Neural crest cell (in vitro differentiated cells): ENCODE data around the gene CHCHD4. TPM values are rescaled to one million over a fixed set of nuclear protein-coding genes. Genes with fewer than 3 reads are reported as not detected.

Experiments used
- DNase-seq: peaks from one replicate; pipeline ENCODE4 v3.0.0; 2021; ENCODE audit warnings: low read depth, mixed read lengths, low spot score
- H3K27ac Mint-ChIP-seq: one replicate; pipeline ENCODE4 v1.8.0; 2021; ENCODE audit warnings: mild to moderate bottlenecking, mixed read lengths; ENCODE audit not compliant: unreplicated experiment
- H3K27me3 Mint-ChIP-seq: 2 replicates; pipeline ENCODE4 v1.8.0; 2021; ENCODE audit warnings: low read depth, mild to moderate bottlenecking, mixed read lengths
- H3K36me3 Mint-ChIP-seq: 2 replicates; pipeline ENCODE4 v1.8.0; 2021; ENCODE audit warnings: low read depth, mild to moderate bottlenecking, mixed read lengths
- H3K4me1 Mint-ChIP-seq: 2 replicates; pipeline ENCODE4 v1.8.0; 2021; ENCODE audit warnings: mixed read lengths
- H3K4me3 Mint-ChIP-seq: one replicate; pipeline ENCODE4 v1.8.0; 2021; ENCODE audit warnings: mild to moderate bottlenecking, mixed read lengths
- H3K9me3 Mint-ChIP-seq: 2 replicates; pipeline ENCODE4 v1.8.0; 2021; ENCODE audit warnings: mixed read lengths
- CTCF ChIP-seq: fragments of 200-600 bp; sonication (generic); conservative IDR thresholded peaks from 2 replicates; pipeline ENCODE4 v1.5.0; 2021; ENCODE audit warnings: antibody characterized with exemption, mild to moderate bottlenecking
- total RNA-seq: library from RNA; stranded (reverse); gene quantifications from 2 replicates; pipeline ENCODE4 v1.2.1, GENCODE V29; 2021

The CHCHD4 gene
- total RNA-seq, 1 donor from 2014 or later = 16.9 TPM

GRCh38 chr3:14142567-14143270 is 18.0 kb upstream of the CHCHD4 start:
- no peaks in the 10 kb centered on the region for H3K9me3 Mint-ChIP-seq
- H3K4me1 Mint-ChIP-seq = peaks cover 22% of the 10 kb centered on the region
- peaks cover 3% of the 10 kb centered on the region for H3K36me3 Mint-ChIP-seq
- no peak overlapping the region for H3K4me3 Mint-ChIP-seq
- TF ChIP-seq CTCF = no peak
- H3K27ac Mint-ChIP-seq = peak overlapping the region; percentile 62
- no peaks in the 10 kb centered on the region for H3K27me3 Mint-ChIP-seq
- DNase-seq = no peak

- no peaks in the 10 kb centered on the region for H3K9me3 Mint-ChIP-seq
- H3K27me3 Mint-ChIP-seq = no peaks in the 10 kb centered on the region
- DNase-seq = no peak
- no peak overlapping the region for H3K4me3 Mint-ChIP-seq
- peaks cover 22% of the 10 kb centered on the region for H3K4me1 Mint-ChIP-seq
- H3K36me3 Mint-ChIP-seq = peaks cover 3% of the 10 kb centered on the region
- peak overlapping the region; percentile 72 for H3K27ac Mint-ChIP-seq
- TF ChIP-seq CTCF = no peak
These were observed 17.1 kb upstream of the CHCHD4 start for GRCh38 chr3:14141602-14142341.

GRCh38 chr3:14141144-14141543 is 16.5 kb upstream of the CHCHD4 start:
- H3K36me3 Mint-ChIP-seq = peaks cover 3% of the 10 kb centered on the region
- no peak for TF ChIP-seq CTCF

GRCh38 chr3:14140668-14141067 is 16.0 kb upstream of the CHCHD4 start:
- H3K4me1 Mint-ChIP-seq = peaks cover 22% of the 10 kb centered on the region
- DNase-seq = no peak
- no peak for TF ChIP-seq CTCF
- H3K36me3 Mint-ChIP-seq = peaks cover 3% of the 10 kb centered on the region
- no peaks in the 10 kb centered on the region for H3K9me3 Mint-ChIP-seq
- no peak overlapping the region for H3K27ac Mint-ChIP-seq
- no peaks in the 10 kb centered on the region for H3K27me3 Mint-ChIP-seq
- H3K4me3 Mint-ChIP-seq = no peak overlapping the region

More at GRCh38 chr3:14141144-14141543, 16.5 kb upstream of the CHCHD4 start:
- Mint-ChIP-seq H3K27ac (no peak overlapping the region), H3K4me1 (peaks cover 22% of the 10 kb centered on the region), H3K9me3 (no peaks in the 10 kb centered on the region), H3K27me3 (no peaks in the 10 kb centered on the region), H3K4me3 (no peak overlapping the region)
- DNase-seq = no peak

- no peak overlapping the region for H3K4me3 Mint-ChIP-seq
- TF ChIP-seq CTCF = no peak
- no peak overlapping the region for H3K27ac Mint-ChIP-seq
- no peaks in the 10 kb centered on the region for H3K27me3 Mint-ChIP-seq
- H3K4me1 Mint-ChIP-seq = peaks cover 16% of the 10 kb centered on the region
- DNase-seq = no peak
- no peaks in the 10 kb centered on the region for H3K9me3 Mint-ChIP-seq
- peaks cover 3% of the 10 kb centered on the region for H3K36me3 Mint-ChIP-seq
These were observed 15.1 kb upstream of the CHCHD4 start for GRCh38 chr3:14139771-14140170.
